ENCODE results near the gene TNNC1. TPM values are rescaled to one million over a fixed set of nuclear protein-coding genes. Genes with fewer than 3 reads are reported as not detected.

The TNNC1 gene
- total RNA-seq, 1 experiment from 2014 or later, result 40.5 TPM

- Histone ChIP-seq H3K4me3 (ENCODE audit: low read depth, low read length) (peak overlapping the region; percentile 94), H3K36me3 (ENCODE audit: control insufficient read depth, insufficient read depth, low read length) (no peaks in the 10 kb centered on the region; the same call in 1 of the 2 replicates), H3K27me3 (replicated peaks; ENCODE audit: control insufficient read depth, insufficient read depth, low read length) (no peaks in the 10 kb centered on the region), H3K9me3 (no peaks in the 10 kb centered on the region), H3K4me1 (peaks cover 51% of the 10 kb centered on the region)
- H3K9me3 Mint-ChIP-seq (ENCODE audit: unreplicated experiment), result no peaks in the 10 kb centered on the region
- POLR2A ChIA-PET, result no interaction called here
- intact Hi-C loops (cut with micrococcal nuclease; ENCODE audit: unreplicated experiment), result loop anchor here (10.0 kb wide), 1 partner anchor 79 kb away; the partner anchor contains the start of genes NT5DC2 and UQCC5
- no TSS peak for BruUV-seq (replicated peaks)
- DNase-seq, result no peak
- CTCF ChIA-PET, result no interaction called here
- peak overlapping the region; percentile 84 for H3K27ac Mint-ChIP-seq (ENCODE audit: unreplicated experiment)
- no peak for TF ChIP-seq CTCF (IDR thresholded peaks at IDR 0.05; ENCODE audit: insufficient read depth in 1 of 2, low read depth in 1 of 2, low read length in 1 of 2, severe bottlenecking in 1 of 2, unreplicated experiment in 1 of 2)
- H3K27me3 Mint-ChIP-seq (ENCODE audit: insufficient read depth, unreplicated experiment), result no peaks in the 10 kb centered on the region
- H3K4me1 Mint-ChIP-seq (ENCODE audit: low read depth, unreplicated experiment), result peaks cover 33% of the 10 kb centered on the region
- H3K4me3 Mint-ChIP-seq (ENCODE audit: unreplicated experiment), result peak overlapping the region; percentile 88
- peaks cover 27% of the 10 kb centered on the region for H3K36me3 Mint-ChIP-seq (ENCODE audit: insufficient read depth, unreplicated experiment)
Observed at GRCh38 chr3:52456169-52456799, 2.4 kb upstream of the TNNC1 start.

GRCh38 chr3:52455283-52456168, 1.7 kb upstream of the TNNC1 start, which contains the start of gene NISCH:
NISCH (plus strand) TSS chr3:52455604; CDS start chr3:52455642, 38 bp downstream.
- intact Hi-C loops (cut with micrococcal nuclease; ENCODE audit: unreplicated experiment), result loop anchor here (10.0 kb wide), 1 partner anchor 79 kb away; the partner anchor contains the start of genes NT5DC2 and UQCC5
- H3K4me3 ChIP-seq (ENCODE audit: low read depth, low read length), result peak within 1 kb of the TSS; percentile 94
- CTCF ChIA-PET, result no interaction called here
- H3K36me3 ChIP-seq (ENCODE audit: control insufficient read depth, insufficient read depth, low read length), result no peaks in the 10 kb centered on the region; the same call in 1 of the 2 replicates
- DNase-seq, result peak; percentile 90 to 97
- Mint-ChIP-seq H3K27me3 (ENCODE audit: insufficient read depth, unreplicated experiment) (no peaks in the 10 kb centered on the region), H3K4me3 (ENCODE audit: unreplicated experiment) (peak within 1 kb of the TSS; percentile 88), H3K27ac (ENCODE audit: unreplicated experiment) (peak within 1 kb of the TSS; percentile 84), H3K9me3 (ENCODE audit: unreplicated experiment) (no peaks in the 10 kb centered on the region), H3K4me1 (ENCODE audit: low read depth, unreplicated experiment) (peaks cover 41% of the 10 kb centered on the region), H3K36me3 (ENCODE audit: insufficient read depth, unreplicated experiment) (peaks cover 27% of the 10 kb centered on the region)
- no peaks in the 10 kb centered on the region for H3K27me3 ChIP-seq (replicated peaks; ENCODE audit: control insufficient read depth, insufficient read depth, low read length)
- no TSS peak for BruUV-seq (replicated peaks)
- POLR2A ChIA-PET, result no interaction called here
- TF ChIP-seq CTCF (IDR thresholded peaks at IDR 0.05; ENCODE audit: insufficient read depth in 1 of 2, low read depth in 1 of 2, low read length in 1 of 2, severe bottlenecking in 1 of 2, unreplicated experiment in 1 of 2), result no peak
- H3K4me1 ChIP-seq, result peaks cover 59% of the 10 kb centered on the region
- no peaks in the 10 kb centered on the region for H3K9me3 ChIP-seq

GRCh38 chr3:52454938-52455282, 1.1 kb upstream of the TNNC1 start:
- TF ChIP-seq CTCF (IDR thresholded peaks at IDR 0.05; ENCODE audit: insufficient read depth in 1 of 2, low read depth in 1 of 2, low read length in 1 of 2, severe bottlenecking in 1 of 2, unreplicated experiment in 1 of 2), result no peak
- BruUV-seq (replicated peaks), result no TSS peak
- H3K4me3 ChIP-seq (ENCODE audit: low read depth, low read length), result peak overlapping the region; percentile 60
- Mint-ChIP-seq H3K4me3 (ENCODE audit: unreplicated experiment) (peak overlapping the region; percentile 88), H3K9me3 (ENCODE audit: unreplicated experiment) (no peaks in the 10 kb centered on the region), H3K4me1 (ENCODE audit: low read depth, unreplicated experiment) (peaks cover 41% of the 10 kb centered on the region), H3K27me3 (ENCODE audit: insufficient read depth, unreplicated experiment) (no peaks in the 10 kb centered on the region), H3K36me3 (ENCODE audit: insufficient read depth, unreplicated experiment) (peaks cover 21% of the 10 kb centered on the region), H3K27ac (ENCODE audit: unreplicated experiment) (peak overlapping the region; percentile 84)
- H3K4me1 ChIP-seq, result peaks cover 65% of the 10 kb centered on the region
- H3K9me3 ChIP-seq, result no peaks in the 10 kb centered on the region
- CTCF ChIA-PET, result no interaction called here
- no peaks in the 10 kb centered on the region; the same call in 1 of the 2 replicates for H3K36me3 ChIP-seq (ENCODE audit: control insufficient read depth, insufficient read depth, low read length)
- POLR2A ChIA-PET, result no interaction called here
- no peak for DNase-seq
- intact Hi-C loops (cut with micrococcal nuclease; ENCODE audit: unreplicated experiment), result loop anchor here (10.0 kb wide), 1 partner anchor 80 kb away; the partner anchor contains the start of genes NT5DC2 and UQCC5
- no peaks in the 10 kb centered on the region for H3K27me3 ChIP-seq (replicated peaks; ENCODE audit: control insufficient read depth, insufficient read depth, low read length)
